ENCODE results near the gene PPT1.
"Not testable (repeated sequence)": the region's sequence is repeated elsewhere in the genome, so short reads cannot be mapped to it uniquely, and the experiment has no call there.

Gene PPT1

GRCh38 chr1:40092241-40092640 is 4.8 kb downstream of the PPT1 start:
- Histone ChIP-seq H3K4me3 (ENCODE audit: low read depth, low read length) (no peak overlapping the region), H3K4me1 (ENCODE audit: control insufficient read depth, insufficient read depth, low read length) (0 out of 2 replicates have a peak, but pooled peaks cover 2% of the 10 kb centered on the region), H3K9ac (ENCODE audit: low read depth, low read length) (no peak overlapping the region), H3K27ac (ENCODE audit: low read depth, low read length) (no peak overlapping the region), H3K27me3 (ENCODE audit: control insufficient read depth, insufficient read depth, low read length) (no peaks in the 10 kb centered on the region), H3K36me3 (ENCODE audit: control insufficient read depth, insufficient read depth, low read length) (peaks cover 51% of the 10 kb centered on the region), H3K9me3 (ENCODE audit: control insufficient read depth, insufficient read depth, low read length) (no peaks in the 10 kb centered on the region)

- H3K4me1 ChIP-seq (ENCODE audit: control insufficient read depth, insufficient read depth, low read length), result no peaks in the 10 kb centered on the region
- H3K9ac ChIP-seq (ENCODE audit: low read depth, low read length), result no peak overlapping the region
- H3K36me3 ChIP-seq (ENCODE audit: control insufficient read depth, insufficient read depth, low read length), result peaks cover 59% of the 10 kb centered on the region
- H3K9me3 ChIP-seq (ENCODE audit: control insufficient read depth, insufficient read depth, low read length), result no peaks in the 10 kb centered on the region
- no peak overlapping the region for H3K27ac ChIP-seq (ENCODE audit: low read depth, low read length)
- H3K4me3 ChIP-seq (ENCODE audit: low read depth, low read length), result no peak overlapping the region
- no peaks in the 10 kb centered on the region for H3K27me3 ChIP-seq (ENCODE audit: control insufficient read depth, insufficient read depth, low read length)
Measured at GRCh38 chr1:40090652-40091355, 6.2 kb downstream of the PPT1 start.

- not testable (repeated sequence) for H3K4me1 ChIP-seq (ENCODE audit: control insufficient read depth, insufficient read depth, low read length); H3K27ac ChIP-seq (ENCODE audit: low read depth, low read length); H3K9me3 ChIP-seq (ENCODE audit: control insufficient read depth, insufficient read depth, low read length); H3K9ac ChIP-seq (ENCODE audit: low read depth, low read length); H3K4me3 ChIP-seq (ENCODE audit: low read depth, low read length); H3K27me3 ChIP-seq (ENCODE audit: control insufficient read depth, insufficient read depth, low read length)
- peaks cover 72% of the 10 kb centered on the region for H3K36me3 ChIP-seq (ENCODE audit: control insufficient read depth, insufficient read depth, low read length)
Measured at GRCh38 chr1:40084750-40085149, 12.3 kb downstream of the PPT1 start.

- H3K4me3 ChIP-seq (ENCODE audit: low read depth, low read length), result no peak overlapping the region
- no peak overlapping the region for H3K9ac ChIP-seq (ENCODE audit: low read depth, low read length)
- no peaks in the 10 kb centered on the region for H3K9me3 ChIP-seq (ENCODE audit: control insufficient read depth, insufficient read depth, low read length)
- H3K27me3 ChIP-seq (ENCODE audit: control insufficient read depth, insufficient read depth, low read length), result no peaks in the 10 kb centered on the region
- no peaks in the 10 kb centered on the region for H3K4me1 ChIP-seq (ENCODE audit: control insufficient read depth, insufficient read depth, low read length)
- H3K36me3 ChIP-seq (ENCODE audit: control insufficient read depth, insufficient read depth, low read length), result peaks cover 70% of the 10 kb centered on the region
- no peak overlapping the region for H3K27ac ChIP-seq (ENCODE audit: low read depth, low read length)
Measured at GRCh38 chr1:40081871-40082270, 15.2 kb downstream of the PPT1 start.

GRCh38 chr1:40079774-40080400 is 17.2 kb downstream of the PPT1 start:
- H3K9ac ChIP-seq (ENCODE audit: low read depth, low read length), result no peak overlapping the region

GRCh38 chr1:40078512-40079333 is 18.3 kb downstream of the PPT1 start:
- Histone ChIP-seq H3K9me3 (ENCODE audit: control insufficient read depth, insufficient read depth, low read length) (no peaks in the 10 kb centered on the region), H3K27me3 (ENCODE audit: control insufficient read depth, insufficient read depth, low read length) (no peaks in the 10 kb centered on the region), H3K4me3 (ENCODE audit: low read depth, low read length) (no peak overlapping the region), H3K4me1 (ENCODE audit: control insufficient read depth, insufficient read depth, low read length) (no peaks in the 10 kb centered on the region), H3K9ac (ENCODE audit: low read depth, low read length) (no peak overlapping the region), H3K27ac (ENCODE audit: low read depth, low read length) (no peak overlapping the region), H3K36me3 (ENCODE audit: control insufficient read depth, insufficient read depth, low read length) (peaks cover 78% of the 10 kb centered on the region)

More at GRCh38 chr1:40079774-40080400, 17.2 kb downstream of the PPT1 start:
- Histone ChIP-seq H3K4me1 (ENCODE audit: control insufficient read depth, insufficient read depth, low read length) (no peaks in the 10 kb centered on the region), H3K9me3 (ENCODE audit: control insufficient read depth, insufficient read depth, low read length) (no peaks in the 10 kb centered on the region), H3K36me3 (ENCODE audit: control insufficient read depth, insufficient read depth, low read length) (peaks cover 75% of the 10 kb centered on the region), H3K27ac (ENCODE audit: low read depth, low read length) (no peak overlapping the region), H3K4me3 (ENCODE audit: low read depth, low read length) (no peak overlapping the region), H3K27me3 (ENCODE audit: control insufficient read depth, insufficient read depth, low read length) (no peaks in the 10 kb centered on the region)

- H3K9me3 ChIP-seq (ENCODE audit: control insufficient read depth, insufficient read depth, low read length), result no peaks in the 10 kb centered on the region
- H3K36me3 ChIP-seq (ENCODE audit: control insufficient read depth, insufficient read depth, low read length), result peaks cover 78% of the 10 kb centered on the region
- no peak overlapping the region for H3K4me3 ChIP-seq (ENCODE audit: low read depth, low read length)
- H3K9ac ChIP-seq (ENCODE audit: low read depth, low read length), result no peak overlapping the region
- no peak overlapping the region for H3K27ac ChIP-seq (ENCODE audit: low read depth, low read length)
- no peaks in the 10 kb centered on the region for H3K4me1 ChIP-seq (ENCODE audit: control insufficient read depth, insufficient read depth, low read length)
- no peaks in the 10 kb centered on the region for H3K27me3 ChIP-seq (ENCODE audit: control insufficient read depth, insufficient read depth, low read length)
Measured at GRCh38 chr1:40076895-40077312, 20.1 kb downstream of the PPT1 start.

- H3K27me3 ChIP-seq (ENCODE audit: control insufficient read depth, insufficient read depth, low read length), result no peaks in the 10 kb centered on the region
- no peaks in the 10 kb centered on the region for H3K4me1 ChIP-seq (ENCODE audit: control insufficient read depth, insufficient read depth, low read length)
- H3K27ac ChIP-seq (ENCODE audit: low read depth, low read length), result no peak overlapping the region
- peaks cover 88% of the 10 kb centered on the region for H3K36me3 ChIP-seq (ENCODE audit: control insufficient read depth, insufficient read depth, low read length)
- no peak overlapping the region for H3K4me3 ChIP-seq (ENCODE audit: low read depth, low read length)
- H3K9me3 ChIP-seq (ENCODE audit: control insufficient read depth, insufficient read depth, low read length), result no peaks in the 10 kb centered on the region
- no peak overlapping the region for H3K9ac ChIP-seq (ENCODE audit: low read depth, low read length)
Measured at GRCh38 chr1:40075266-40075665, 21.8 kb downstream of the PPT1 start.

GRCh38 chr1:40073062-40073461 is 24.0 kb downstream of the PPT1 start:
- H3K4me1 ChIP-seq (ENCODE audit: control insufficient read depth, insufficient read depth, low read length), result no peaks in the 10 kb centered on the region

GRCh38 chr1:40072142-40072541 is 24.9 kb downstream of the PPT1 start:
- no peak overlapping the region for H3K27ac ChIP-seq (ENCODE audit: low read depth, low read length)
- H3K9me3 ChIP-seq (ENCODE audit: control insufficient read depth, insufficient read depth, low read length), result no peaks in the 10 kb centered on the region
- no peaks in the 10 kb centered on the region for H3K4me1 ChIP-seq (ENCODE audit: control insufficient read depth, insufficient read depth, low read length)
- H3K9ac ChIP-seq (ENCODE audit: low read depth, low read length), result no peak overlapping the region
- no peaks in the 10 kb centered on the region for H3K27me3 ChIP-seq (ENCODE audit: control insufficient read depth, insufficient read depth, low read length)
- H3K4me3 ChIP-seq (ENCODE audit: low read depth, low read length), result no peak overlapping the region
- peaks cover 89% of the 10 kb centered on the region for H3K36me3 ChIP-seq (ENCODE audit: control insufficient read depth, insufficient read depth, low read length)

More at GRCh38 chr1:40073062-40073461, 24.0 kb downstream of the PPT1 start:
- Histone ChIP-seq H3K27ac (ENCODE audit: low read depth, low read length) (no peak overlapping the region), H3K27me3 (ENCODE audit: control insufficient read depth, insufficient read depth, low read length) (no peaks in the 10 kb centered on the region), H3K9ac (ENCODE audit: low read depth, low read length) (no peak overlapping the region), H3K9me3 (ENCODE audit: control insufficient read depth, insufficient read depth, low read length) (no peaks in the 10 kb centered on the region), H3K4me3 (ENCODE audit: low read depth, low read length) (no peak overlapping the region), H3K36me3 (ENCODE audit: control insufficient read depth, insufficient read depth, low read length) (peaks cover 89% of the 10 kb centered on the region)

- Histone ChIP-seq H3K4me3 (ENCODE audit: low read depth, low read length) (no peak overlapping the region), H3K9me3 (ENCODE audit: control insufficient read depth, insufficient read depth, low read length) (no peaks in the 10 kb centered on the region), H3K4me1 (ENCODE audit: control insufficient read depth, insufficient read depth, low read length) (no peaks in the 10 kb centered on the region), H3K27me3 (ENCODE audit: control insufficient read depth, insufficient read depth, low read length) (no peaks in the 10 kb centered on the region), H3K27ac (ENCODE audit: low read depth, low read length) (no peak overlapping the region), H3K9ac (ENCODE audit: low read depth, low read length) (no peak overlapping the region), H3K36me3 (ENCODE audit: control insufficient read depth, insufficient read depth, low read length) (peaks cover 96% of the 10 kb centered on the region)
Measured at GRCh38 chr1:40067851-40068250, 29.2 kb downstream of the PPT1 start.

All from HUES48 (cell line).